ENCODE data around the gene NPM3.

NPM3 gene

GRCh38 chr10:101759309-101760247 is 23.7 kb downstream of the NPM3 start:
- TF ChIP-seq CTCF (IDR thresholded peaks at IDR 0.05; ENCODE audit: low read depth, low read length, missing control alignments), result no peak
- H3K4me3 ChIP-seq (ENCODE audit: low read depth, low read length), result no peak overlapping the region
- DNase-seq (ENCODE audit: low read depth), result no peak
- in situ Hi-C loops (cut with HindIII; ENCODE audit: low sequenced_read_pairs), result no loop called here

- in situ Hi-C loops (cut with HindIII; ENCODE audit: low sequenced_read_pairs), result no loop called here
- no peak overlapping the region for H3K4me3 ChIP-seq (ENCODE audit: low read depth, low read length)
- DNase-seq (ENCODE audit: low read depth), result no peak
- TF ChIP-seq CTCF (IDR thresholded peaks at IDR 0.05; ENCODE audit: low read depth, low read length, missing control alignments), result no peak
Measured at GRCh38 chr10:101758858-101759257, 24.4 kb downstream of the NPM3 start.

GRCh38 chr10:101752241-101752640 is 31.0 kb downstream of the NPM3 start:
- no peak for DNase-seq (ENCODE audit: low read depth)
- in situ Hi-C loops (cut with HindIII; ENCODE audit: low sequenced_read_pairs), result no loop called here
- no peak overlapping the region for H3K4me3 ChIP-seq (ENCODE audit: low read depth, low read length)
- TF ChIP-seq CTCF (IDR thresholded peaks at IDR 0.05; ENCODE audit: low read depth, low read length, missing control alignments), result no peak

- no peak overlapping the region for H3K4me3 ChIP-seq (ENCODE audit: low read depth, low read length)
- peak; percentile 8 for TF ChIP-seq CTCF (IDR thresholded peaks at IDR 0.05; ENCODE audit: low read depth, low read length, missing control alignments)
- no peak for DNase-seq (ENCODE audit: low read depth)
- in situ Hi-C loops (cut with HindIII; ENCODE audit: low sequenced_read_pairs), result no loop called here
Measured at GRCh38 chr10:101749047-101750016, 33.9 kb downstream of the NPM3 start.

GRCh38 chr10:101748496-101748895 is 34.8 kb downstream of the NPM3 start:
- no peak overlapping the region for H3K4me3 ChIP-seq (ENCODE audit: low read depth, low read length)
- no peak for DNase-seq (ENCODE audit: low read depth)
- no peak for TF ChIP-seq CTCF (IDR thresholded peaks at IDR 0.05; ENCODE audit: low read depth, low read length, missing control alignments)
- in situ Hi-C loops (cut with HindIII; ENCODE audit: low sequenced_read_pairs), result no loop called here

- no peak for DNase-seq (ENCODE audit: low read depth)
- in situ Hi-C loops (cut with HindIII; ENCODE audit: low sequenced_read_pairs), result no loop called here
- H3K4me3 ChIP-seq (ENCODE audit: low read depth, low read length), result no peak overlapping the region
- TF ChIP-seq CTCF (IDR thresholded peaks at IDR 0.05; ENCODE audit: low read depth, low read length, missing control alignments), result no peak
Measured at GRCh38 chr10:101745074-101745696, 38.1 kb downstream of the NPM3 start.
